Measurements from ENCODE around the gene ZNF468.
"Not testable (repeated sequence)": the region's sequence is repeated elsewhere in the genome, so short reads cannot be mapped to it uniquely, and the experiment has no call there.

The ZNF468 gene

GRCh38 chr19:52829866-52830265, 27.6 kb downstream of the ZNF468 start:
- not testable (repeated sequence) for DNase-seq (ENCODE audit: low read depth in 1 of 2, low spot score in 1 of 2)

GRCh38 chr19:52825765-52826164, 31.7 kb downstream of the ZNF468 start:
- no peak for DNase-seq (ENCODE audit: low read depth in 1 of 2, low spot score in 1 of 2)

GRCh38 chr19:52823676-52824075, 33.7 kb downstream of the ZNF468 start:
- no peak for DNase-seq (ENCODE audit: low read depth in 1 of 2, low spot score in 1 of 2)

- DNase-seq (ENCODE audit: low read depth in 1 of 2, low spot score in 1 of 2), result peak; percentile 29 to 47
Observed at GRCh38 chr19:52821204-52821960, 36.0 kb downstream of the ZNF468 start, which contains the start of gene ZNF28. Gene ZNF28, minus strand, starts transcription at chr19:52821633. Its CDS starts 3,675 bp downstream, at chr19:52817958.

- not testable (repeated sequence) for DNase-seq (ENCODE audit: low read depth in 1 of 2, low spot score in 1 of 2)
Observed at GRCh38 chr19:52820472-52821203, 36.8 kb downstream of the ZNF468 start.

GRCh38 chr19:52809801-52810200, 47.6 kb downstream of the ZNF468 start:
- no peak for DNase-seq (ENCODE audit: low read depth in 1 of 2, low spot score in 1 of 2)

GRCh38 chr19:52799950-52800640, 57.3 kb downstream of the ZNF468 start:
- DNase-seq (ENCODE audit: low read depth in 1 of 2, low spot score in 1 of 2), result not testable (repeated sequence)

- DNase-seq (ENCODE audit: low read depth in 1 of 2, low spot score in 1 of 2), result no peak
Observed at GRCh38 chr19:52789440-52789839, 68.0 kb downstream of the ZNF468 start.
